HepG2 (cell line): ENCODE measurements around the gene ANKS4B. TPM values are rescaled to one million over a fixed set of nuclear protein-coding genes. Genes with fewer than 3 reads are reported as not detected.
A peak's percentile ranks its signal among the peaks of the same experiment; 100 is the strongest.

Experiments
- CENPT ChIP-seq: sonication (generic); formaldehyde crosslinking; IDR thresholded peaks from 2 replicates; pipeline ENCODE4 v1.8.0; 2022; ENCODE audit warnings: low read depth, mild to moderate bottlenecking, moderate library complexity, missing genetic modification reagents
- ERF ChIP-seq: IDR thresholded peaks from 2 replicates; pipeline ENCODE4 v1.6.1; 2018; ENCODE audit warnings: missing biosample characterization, missing genetic modification reagents
- KLF12 ChIP-seq: sonication (generic); formaldehyde crosslinking; IDR thresholded peaks from 2 replicates; pipeline ENCODE4 v1.4.0; 2020; ENCODE audit warnings: missing genetic modification reagents, borderline replicate concordance
- NFE2 ChIP-seq: sonication (generic); formaldehyde crosslinking; IDR thresholded peaks from 2 replicates; pipeline ENCODE4 v1.4.0; 2020; ENCODE audit warnings: missing genetic modification reagents
- PBX2 ChIP-seq: IDR thresholded peaks from 2 replicates; pipeline ENCODE4 v1.6.1; 2016; ENCODE audit warnings: control low read depth
- TAF1 ChIP-seq: sonication (generic); formaldehyde crosslinking; IDR thresholded peaks from 2 replicates; pipeline ENCODE4 v1.4.0; 2020; ENCODE audit warnings: missing genetic modification reagents
- ZNF20 ChIP-seq: sonication (generic); formaldehyde crosslinking; IDR thresholded peaks from 2 replicates; pipeline ENCODE4 v1.4.0; 2020; ENCODE audit warnings: mild to moderate bottlenecking, moderate library complexity, missing genetic modification reagents
- ZNF331 ChIP-seq: sonication (generic); formaldehyde crosslinking; IDR thresholded peaks from 2 replicates; pipeline ENCODE4 v1.4.0; 2020; ENCODE audit warnings: missing genetic modification reagents
- ZNF33A ChIP-seq: sonication (generic); formaldehyde crosslinking; IDR thresholded peaks from 2 replicates; pipeline ENCODE4 v1.5.1; 2020; ENCODE audit warnings: missing genetic modification reagents, mild to moderate bottlenecking, moderate library complexity, borderline replicate concordance
- ZNF414 ChIP-seq: sonication (generic); formaldehyde crosslinking; IDR thresholded peaks from 2 replicates; pipeline ENCODE4 v1.5.0; 2020; ENCODE audit warnings: missing genetic modification reagents
- ZNF556 ChIP-seq: sonication (generic); formaldehyde crosslinking; IDR thresholded peaks from 2 replicates; pipeline ENCODE4 v1.4.0; 2020; ENCODE audit warnings: mild to moderate bottlenecking, missing genetic modification reagents, borderline replicate concordance
- ZNF572 ChIP-seq: sonication (generic); formaldehyde crosslinking; IDR thresholded peaks from 2 replicates; pipeline ENCODE4 v1.5.1; 2020; ENCODE audit warnings: mild to moderate bottlenecking, missing genetic modification reagents
- ZNF598 ChIP-seq: sonication (generic); formaldehyde crosslinking; IDR thresholded peaks from 2 replicates; pipeline ENCODE4 v1.5.1; 2020; ENCODE audit warnings: mild to moderate bottlenecking, missing genetic modification reagents, borderline replicate concordance
- polyA plus RNA-seq, 8 experiments: library from polyadenylated mRNA; depleted of rRNA in 3 of 8; stranded (reverse) in 7 of 8; unstranded in 1 of 8; fragments of >200 nt; fragmentation: Illumina TruSeq in 4 of 8; extraction: Trizol in 4 of 8; gene quantifications; 2 replicates each; pipeline versions ENCODE4 v1.2.1 to v1.2.3, GENCODE V29; 2011 to 2016; ENCODE audit warnings: low read depth in 4 of 8, missing spikeins in 1 of 8, mixed read lengths in 1 of 8; ENCODE audit not compliant: insufficient read depth in 1 of 8
- total RNA-seq, 5 experiments: library from RNA; depleted of rRNA; stranded (reverse); fragments of >200 nt; fragmentation: Illumina TruSeq; extraction: Trizol; gene quantifications; 2 replicates each; pipeline ENCODE4 v1.2.3, GENCODE V29; 2016; ENCODE audit warnings: low read depth in 1 of 5
- TF ChIP-seq, protein P1 (sequence below): IDR thresholded peaks from 2 replicates; pipeline ENCODE4 v1.6.1; 2016
- TF ChIP-seq, protein P2 (sequence below): sonication (generic); formaldehyde crosslinking; IDR thresholded peaks from 2 replicates; pipeline ENCODE4 v1.9.0; 2021; ENCODE audit warnings: missing genetic modification reagents, borderline replicate concordance
- TF ChIP-seq, protein P3 (sequence below): sonication (generic); formaldehyde crosslinking; IDR thresholded peaks from 2 replicates; pipeline ENCODE4 v1.4.0; 2020; ENCODE audit warnings: missing genetic modification reagents, borderline replicate concordance

Gene ANKS4B
- total and polyA plus RNA-seq, 2 of the 13 experiments (the other 11 are each of a cell fraction or from before 2014, with no cell fraction given): 6.5 to 30.0 TPM

GRCh38 chr16:21263640-21264570 lies 30.4 kb downstream of the ANKS4B start (continued):
- TF ChIP-seq ZNF414: no peak
- 0 out of 2 replicates have a peak, but pooled peaks have one; percentile 1 for TF ChIP-seq ZNF572
- peak; percentile 29; the same call in 1 of the 2 replicates for TF ChIP-seq TAF1 (CRISPR knock-in tag)
- TF ChIP-seq ZNF33A: no peak
- TF ChIP-seq ZNF556: 0 out of 2 replicates have a peak, but pooled peaks have one; percentile 4
- TF ChIP-seq CENPT (CRISPR knock-in tag): no peak
- TF ChIP-seq, protein P1, sequence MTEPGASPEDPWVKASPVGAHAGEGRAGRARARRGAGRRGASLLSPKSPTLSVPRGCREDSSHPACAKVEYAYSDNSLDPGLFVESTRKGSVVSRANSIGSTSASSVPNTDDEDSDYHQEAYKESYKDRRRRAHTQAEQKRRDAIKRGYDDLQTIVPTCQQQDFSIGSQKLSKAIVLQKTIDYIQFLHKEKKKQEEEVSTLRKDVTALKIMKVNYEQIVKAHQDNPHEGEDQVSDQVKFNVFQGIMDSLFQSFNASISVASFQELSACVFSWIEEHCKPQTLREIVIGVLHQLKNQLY (CRISPR knock-in tag): no peak
- no peak for TF ChIP-seq KLF12
- TF ChIP-seq, protein P2, sequence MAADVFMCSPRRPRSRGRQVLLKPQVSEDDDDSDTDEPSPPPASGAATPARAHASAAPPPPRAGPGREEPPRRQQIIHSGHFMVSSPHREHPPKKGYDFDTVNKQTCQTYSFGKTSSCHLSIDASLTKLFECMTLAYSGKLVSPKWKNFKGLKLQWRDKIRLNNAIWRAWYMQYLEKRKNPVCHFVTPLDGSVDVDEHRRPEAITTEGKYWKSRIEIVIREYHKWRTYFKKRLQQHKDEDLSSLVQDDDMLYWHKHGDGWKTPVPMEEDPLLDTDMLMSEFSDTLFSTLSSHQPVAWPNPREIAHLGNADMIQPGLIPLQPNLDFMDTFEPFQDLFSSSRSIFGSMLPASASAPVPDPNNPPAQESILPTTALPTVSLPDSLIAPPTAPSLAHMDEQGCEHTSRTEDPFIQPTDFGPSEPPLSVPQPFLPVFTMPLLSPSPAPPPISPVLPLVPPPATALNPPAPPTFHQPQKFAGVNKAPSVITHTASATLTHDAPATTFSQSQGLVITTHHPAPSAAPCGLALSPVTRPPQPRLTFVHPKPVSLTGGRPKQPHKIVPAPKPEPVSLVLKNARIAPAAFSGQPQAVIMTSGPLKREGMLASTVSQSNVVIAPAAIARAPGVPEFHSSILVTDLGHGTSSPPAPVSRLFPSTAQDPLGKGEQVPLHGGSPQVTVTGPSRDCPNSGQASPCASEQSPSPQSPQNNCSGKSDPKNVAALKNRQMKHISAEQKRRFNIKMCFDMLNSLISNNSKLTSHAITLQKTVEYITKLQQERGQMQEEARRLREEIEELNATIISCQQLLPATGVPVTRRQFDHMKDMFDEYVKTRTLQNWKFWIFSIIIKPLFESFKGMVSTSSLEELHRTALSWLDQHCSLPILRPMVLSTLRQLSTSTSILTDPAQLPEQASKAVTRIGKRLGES (CRISPR knock-in tag): no peak
- 0 out of 2 replicates have a peak, but pooled peaks have one; percentile 27 for TF ChIP-seq ZNF331 (CRISPR knock-in tag)
- 0 out of 2 replicates have a peak, but pooled peaks have one; percentile 27 for TF ChIP-seq ZNF598 (CRISPR knock-in tag)
- TF ChIP-seq NFE2 (CRISPR knock-in tag): no peak
- TF ChIP-seq ZNF20 (CRISPR knock-in tag): no peak
- no peak for TF ChIP-seq ERF (CRISPR knock-in tag)
- TF ChIP-seq, protein P3, sequence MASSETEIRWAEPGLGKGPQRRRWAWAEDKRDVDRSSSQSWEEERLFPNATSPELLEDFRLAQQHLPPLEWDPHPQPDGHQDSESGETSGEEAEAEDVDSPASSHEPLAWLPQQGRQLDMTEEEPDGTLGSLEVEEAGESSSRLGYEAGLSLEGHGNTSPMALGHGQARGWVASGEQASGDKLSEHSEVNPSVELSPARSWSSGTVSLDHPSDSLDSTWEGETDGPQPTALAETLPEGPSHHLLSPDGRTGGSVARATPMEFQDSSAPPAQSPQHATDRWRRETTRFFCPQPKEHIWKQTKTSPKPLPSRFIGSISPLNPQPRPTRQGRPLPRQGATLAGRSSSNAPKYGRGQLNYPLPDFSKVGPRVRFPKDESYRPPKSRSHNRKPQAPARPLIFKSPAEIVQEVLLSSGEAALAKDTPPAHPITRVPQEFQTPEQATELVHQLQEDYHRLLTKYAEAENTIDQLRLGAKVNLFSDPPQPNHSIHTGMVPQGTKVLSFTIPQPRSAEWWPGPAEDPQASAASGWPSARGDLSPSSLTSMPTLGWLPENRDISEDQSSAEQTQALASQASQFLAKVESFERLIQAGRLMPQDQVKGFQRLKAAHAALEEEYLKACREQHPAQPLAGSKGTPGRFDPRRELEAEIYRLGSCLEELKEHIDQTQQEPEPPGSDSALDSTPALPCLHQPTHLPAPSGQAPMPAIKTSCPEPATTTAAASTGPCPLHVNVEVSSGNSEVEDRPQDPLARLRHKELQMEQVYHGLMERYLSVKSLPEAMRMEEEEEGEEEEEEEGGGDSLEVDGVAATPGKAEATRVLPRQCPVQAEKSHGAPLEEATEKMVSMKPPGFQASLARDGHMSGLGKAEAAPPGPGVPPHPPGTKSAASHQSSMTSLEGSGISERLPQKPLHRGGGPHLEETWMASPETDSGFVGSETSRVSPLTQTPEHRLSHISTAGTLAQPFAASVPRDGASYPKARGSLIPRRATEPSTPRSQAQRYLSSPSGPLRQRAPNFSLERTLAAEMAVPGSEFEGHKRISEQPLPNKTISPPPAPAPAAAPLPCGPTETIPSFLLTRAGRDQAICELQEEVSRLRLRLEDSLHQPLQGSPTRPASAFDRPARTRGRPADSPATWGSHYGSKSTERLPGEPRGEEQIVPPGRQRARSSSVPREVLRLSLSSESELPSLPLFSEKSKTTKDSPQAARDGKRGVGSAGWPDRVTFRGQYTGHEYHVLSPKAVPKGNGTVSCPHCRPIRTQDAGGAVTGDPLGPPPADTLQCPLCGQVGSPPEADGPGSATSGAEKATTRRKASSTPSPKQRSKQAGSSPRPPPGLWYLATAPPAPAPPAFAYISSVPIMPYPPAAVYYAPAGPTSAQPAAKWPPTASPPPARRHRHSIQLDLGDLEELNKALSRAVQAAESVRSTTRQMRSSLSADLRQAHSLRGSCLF (CRISPR knock-in tag): no peak
- no peak for TF ChIP-seq PBX2
